NB4 (cell line): ENCODE measurements around the gene P2RX3.
"Not testable (repeated sequence)": the region's sequence is repeated elsewhere in the genome, so short reads cannot be mapped to it uniquely, and the experiment has no call there.

Source experiments
- CTCF ChIP-seq: IDR thresholded peaks from one replicate; pipeline ENCODE4 v1.5.1; 2012; ENCODE audit warnings: low read depth, low read length
- POLR2A ChIP-seq: IDR thresholded peaks from 2 replicates; pipeline ENCODE4 v1.6.1; 2011; ENCODE audit warnings: mild to moderate bottlenecking; ENCODE audit not compliant: insufficient read length; ENCODE audit errors: extremely low read depth

- not testable (repeated sequence) for TF ChIP-seq CTCF, POLR2A
Measured at GRCh38 chr11:57296205-57296604, 41.9 kb upstream of the P2RX3 start.
